Testis (tissue), 2 donors: ENCODE results near the gene MPPE1.
"Not testable (repeated sequence)": the region's sequence is repeated elsewhere in the genome, so short reads cannot be mapped to it uniquely, and the experiment has no call there.

Experiments
- CTCF ChIP-seq, 3 experiments: fragments of 450-650 bp in 2 of 3; fragments of 200-600 bp in 1 of 3; sonication (generic) in 1 of 3; IDR thresholded peaks; one replicate each; pipeline ENCODE4 v1.5.1; 2016 to 2019; ENCODE audit warnings: antibody characterized with exemption in 3 of 3, mild to moderate bottlenecking in 2 of 3, moderate library complexity in 1 of 3
- POLR2A ChIP-seq: fragments of 450-650 bp; IDR thresholded peaks from one replicate; pipeline ENCODE4 v1.6.1; 2017; ENCODE audit warnings: antibody characterized with exemption, mild to moderate bottlenecking, moderate library complexity

- not testable (repeated sequence) for TF ChIP-seq CTCF (IDR thresholded peaks at IDR 0.05); POLR2A
Measured at GRCh38 chr18:11892438-11892837, 15.7 kb downstream of the MPPE1 start.
